ENCODE measurements around the gene CRADD. TPM values are rescaled to one million over a fixed set of nuclear protein-coding genes. Genes with fewer than 3 reads are reported as not detected.

CRADD gene
- total and polyA plus RNA-seq, 4 donors, result 6.3 to 28.9 (median 16.6) TPM

DNA sequence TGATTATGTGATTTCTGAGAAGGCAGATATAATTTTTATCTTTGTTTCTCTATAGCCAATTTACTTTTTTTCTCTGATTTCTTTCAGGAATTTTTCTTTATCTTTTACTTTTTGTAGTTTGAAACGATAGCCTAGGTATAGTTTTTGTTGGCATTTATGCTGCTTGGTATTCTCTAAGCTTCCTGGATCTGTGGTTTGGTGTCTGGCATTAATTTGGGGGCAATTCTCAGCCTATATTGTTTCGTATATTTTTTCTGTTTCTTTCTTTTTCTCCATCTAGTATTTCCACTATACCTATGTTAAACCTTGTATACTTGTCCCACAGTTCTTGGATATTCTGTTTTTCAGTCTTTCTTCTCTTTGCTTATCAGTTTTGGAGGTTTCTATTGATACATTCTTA lies 45.0 kb downstream of the CRADD start:
- no peak overlapping the region for H3K4me3 ChIP-seq
- no peak overlapping the region for H3K27ac ChIP-seq (ENCODE audit: low read depth in 1 of 2, low read length in 1 of 2)
- DNase-seq (no peak), ATAC-seq (ENCODE audit: insufficient read depth, low FRiP score) (no peak)
- peaks cover 0 to 8% (median 0%) of the 10 kb centered on the region in 5 donors for H3K4me1 ChIP-seq (ENCODE audit: control insufficient read depth in 5 of 5, insufficient read depth in 5 of 5, low read length in 5 of 5)
- TF ChIP-seq CTCF (IDR thresholded peaks at IDR 0.05; ENCODE audit: control extremely low read depth, extremely low read depth), result no peak
- H3K27me3 ChIP-seq (ENCODE audit: control insufficient read depth in 3 of 3, insufficient read depth in 3 of 3, low read length in 2 of 3), result no peaks in the 10 kb centered on the region
- H3K36me3 ChIP-seq (ENCODE audit: control insufficient read depth in 4 of 4, insufficient read depth in 4 of 4, low read length in 4 of 4), result no peaks in the 10 kb centered on the region
- no peak overlapping the region for H3K9ac ChIP-seq (ENCODE audit: insufficient read depth in 1 of 2, low read length in 2 of 2)
- 94 to 97% methylated on average over 2 of the region's 2 CpGs for WGBS, 2 donors
- H3K9me3 ChIP-seq (ENCODE audit: control insufficient read depth in 4 of 4, insufficient read depth in 3 of 4, low read length in 3 of 4), result peaks cover 0 to 10% (median 0%) of the 10 kb centered on the region in 4 donors

DNA sequence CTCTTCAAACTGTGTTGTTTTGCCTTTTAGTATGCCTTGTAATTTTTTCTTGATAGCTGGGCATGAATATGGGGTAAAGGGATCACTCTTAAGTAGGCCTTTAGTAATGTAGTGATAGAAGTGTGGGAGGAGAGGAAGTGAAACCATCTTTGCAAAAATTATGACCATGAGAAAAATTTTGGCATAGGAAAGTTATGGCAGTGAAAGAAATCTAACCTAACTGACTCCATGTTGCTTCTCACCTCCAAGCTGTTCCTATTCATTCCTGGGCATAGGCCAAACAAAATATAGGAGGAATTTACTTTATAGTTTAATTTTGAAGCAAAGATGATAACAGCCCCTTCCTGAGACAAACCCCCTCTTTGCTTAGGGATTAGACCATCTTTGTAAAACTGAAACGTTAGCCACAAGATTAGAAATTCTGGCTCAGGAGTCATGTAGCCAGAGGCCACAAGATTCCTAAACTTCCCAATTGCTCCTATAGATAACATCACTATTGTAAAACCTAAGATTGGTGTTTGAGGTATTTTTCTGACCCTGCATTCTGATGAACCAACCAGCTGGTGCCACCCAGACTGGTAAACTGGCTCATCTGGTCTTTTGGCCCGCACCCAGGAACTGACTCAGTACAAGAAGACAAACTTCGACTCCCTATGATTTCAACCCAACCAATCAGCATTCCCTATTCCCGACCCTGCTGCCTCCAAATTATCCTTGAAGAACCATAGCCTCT lies 45.8 kb downstream of the CRADD start:
- DNase-seq (no peak), ATAC-seq (ENCODE audit: insufficient read depth, low FRiP score) (no peak)
- Histone ChIP-seq H3K27ac (ENCODE audit: low read depth in 1 of 2, low read length in 1 of 2) (no peak overlapping the region), H3K9me3 (ENCODE audit: control insufficient read depth in 4 of 4, insufficient read depth in 3 of 4, low read length in 3 of 4) (peaks cover 0 to 10% (median 0%) of the 10 kb centered on the region in 4 donors), H3K36me3 (ENCODE audit: control insufficient read depth in 4 of 4, insufficient read depth in 4 of 4, low read length in 4 of 4) (no peaks in the 10 kb centered on the region), H3K27me3 (ENCODE audit: control insufficient read depth in 3 of 3, insufficient read depth in 3 of 3, low read length in 2 of 3) (no peaks in the 10 kb centered on the region), H3K4me3 (no peak overlapping the region), H3K4me1 (ENCODE audit: control insufficient read depth in 5 of 5, insufficient read depth in 5 of 5, low read length in 5 of 5) (peaks cover 0 to 8% (median 0%) of the 10 kb centered on the region in 5 donors), H3K9ac (ENCODE audit: insufficient read depth in 1 of 2, low read length in 2 of 2) (no peak overlapping the region)
- TF ChIP-seq CTCF (IDR thresholded peaks at IDR 0.05; ENCODE audit: control extremely low read depth, extremely low read depth), result no peak
- 90 to 93% methylated on average over 4 of the region's 4 CpGs for WGBS, 2 donors

- TF ChIP-seq CTCF (IDR thresholded peaks at IDR 0.05; ENCODE audit: control extremely low read depth, extremely low read depth), result no peak
- Histone ChIP-seq H3K36me3 (ENCODE audit: control insufficient read depth in 4 of 4, insufficient read depth in 4 of 4, low read length in 4 of 4) (no peaks in the 10 kb centered on the region), H3K4me3 (no peak overlapping the region), H3K9me3 (ENCODE audit: control insufficient read depth in 4 of 4, insufficient read depth in 3 of 4, low read length in 3 of 4) (peaks cover 0 to 10% (median 0%) of the 10 kb centered on the region in 4 donors), H3K27me3 (ENCODE audit: control insufficient read depth in 3 of 3, insufficient read depth in 3 of 3, low read length in 2 of 3) (no peaks in the 10 kb centered on the region), H3K27ac (ENCODE audit: low read depth in 1 of 2, low read length in 1 of 2) (no peak overlapping the region), H3K9ac (ENCODE audit: insufficient read depth in 1 of 2, low read length in 2 of 2) (no peak overlapping the region), H3K4me1 (ENCODE audit: control insufficient read depth in 5 of 5, insufficient read depth in 5 of 5, low read length in 5 of 5) (peaks cover 0 to 8% (median 0%) of the 10 kb centered on the region in 5 donors)
- ATAC-seq (ENCODE audit: insufficient read depth, low FRiP score) (no peak), DNase-seq (no peak)
- WGBS, 2 donors, result 88 to 98% methylated on average over 4 of the region's 4 CpGs
These were observed 46.4 kb downstream of the CRADD start for GRCh38 chr12:93723568-93723930.

- no peaks in the 10 kb centered on the region for H3K36me3 ChIP-seq (ENCODE audit: control insufficient read depth in 4 of 4, insufficient read depth in 4 of 4, low read length in 4 of 4)
- ATAC-seq (ENCODE audit: insufficient read depth, low FRiP score), result no peak
- H3K27ac ChIP-seq (ENCODE audit: low read depth in 1 of 2, low read length in 1 of 2), result no peak overlapping the region
These were observed 48.4 kb downstream of the CRADD start for GRCh38 chr12:93725531-93725930.

More at GRCh38 chr12:93725531-93725930, 48.4 kb downstream of the CRADD start:
- Histone ChIP-seq H3K4me3 (no peak overlapping the region), H3K27me3 (ENCODE audit: control insufficient read depth in 3 of 3, insufficient read depth in 3 of 3, low read length in 2 of 3) (no peaks in the 10 kb centered on the region), H3K9ac (ENCODE audit: insufficient read depth in 1 of 2, low read length in 2 of 2) (no peak overlapping the region), H3K4me1 (ENCODE audit: control insufficient read depth in 5 of 5, insufficient read depth in 5 of 5, low read length in 5 of 5) (peaks cover 0 to 8% (median 0%) of the 10 kb centered on the region in 5 donors), H3K9me3 (ENCODE audit: control insufficient read depth in 4 of 4, insufficient read depth in 3 of 4, low read length in 3 of 4) (peaks cover 0 to 10% (median 0%) of the 10 kb centered on the region in 4 donors)
- TF ChIP-seq CTCF (IDR thresholded peaks at IDR 0.05; ENCODE audit: control extremely low read depth, extremely low read depth), result no peak
- DNase-seq, result no peak

Measured in lung (tissue), 12 donors.